ENCODE measurements around the gene LCN15.
A peak's percentile ranks its signal among the peaks of the same experiment; 100 is the strongest.
"Not testable (repeated sequence)": the region's sequence is repeated elsewhere in the genome, so short reads cannot be mapped to it uniquely, and the experiment has no call there.

The LCN15 gene

DNA sequence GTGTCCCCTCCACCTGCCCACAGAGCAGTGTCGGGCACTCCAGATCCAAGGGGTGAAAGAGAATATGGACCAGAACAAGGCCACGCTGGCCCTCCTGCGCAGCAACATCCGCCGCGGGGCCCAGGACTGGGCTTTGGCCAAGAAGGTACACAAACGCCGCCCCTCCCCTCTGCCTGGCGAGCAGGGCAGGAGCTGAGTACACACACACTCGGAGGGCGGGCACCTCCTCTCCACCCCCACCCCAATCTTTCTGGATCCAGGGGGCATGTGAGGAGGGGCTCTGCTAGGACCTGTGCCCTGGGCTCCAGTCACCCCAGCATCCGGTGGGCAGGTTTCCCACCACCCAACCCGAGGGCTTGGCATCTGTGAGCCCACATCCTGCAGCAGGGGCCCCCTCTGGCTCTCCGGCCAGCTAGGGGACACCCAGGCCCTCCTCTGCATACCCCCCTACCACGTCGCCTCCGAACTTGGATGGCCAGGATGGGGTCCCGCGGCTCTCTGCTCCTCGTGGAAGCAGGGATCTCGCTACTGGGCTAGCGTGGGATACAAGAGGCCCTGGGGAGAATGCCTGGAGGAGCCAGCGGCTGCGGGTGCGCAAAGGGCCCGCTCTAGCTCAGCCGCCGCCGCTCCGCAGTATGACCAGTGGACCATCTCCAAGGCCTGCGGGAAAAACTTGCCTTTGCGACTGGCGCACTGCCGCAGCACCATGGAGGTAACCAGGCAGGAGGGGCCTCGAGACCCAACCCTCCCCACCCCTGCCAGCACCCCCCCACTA is 34.9 kb upstream of the LCN15 start:
- Histone ChIP-seq H3K9ac (ENCODE audit: low read length) (no peak overlapping the region), H2AFZ (ENCODE audit: low read depth, low read length) (no peak overlapping the region), H3K4me3 (ENCODE audit: low read length) (peak overlapping the region; percentile 74), H3K4me1 (ENCODE audit: low read length) (peaks cover 26% of the 10 kb centered on the region), H3K27me3 (ENCODE audit: low read depth, low read length) (peaks cover 41% of the 10 kb centered on the region), H4K20me1 (ENCODE audit: insufficient read depth, low read length) (peaks cover 7% of the 10 kb centered on the region; the same call in 1 of the 2 replicates), H3K4me2 (ENCODE audit: low read length) (peak overlapping the region; percentile 94), H3K9me3 (ENCODE audit: insufficient read depth, low read length) (no peaks in the 10 kb centered on the region), H3K36me3 (replicated peaks; ENCODE audit: low read depth, low read length) (no peaks in the 10 kb centered on the region), H3K79me2 (ENCODE audit: low read length) (no peaks in the 10 kb centered on the region), H3K27ac (ENCODE audit: low read length) (no peak overlapping the region)
- TF ChIP-seq CTCF (IDR thresholded peaks at IDR 0.05; ENCODE audit: low read depth, low read length) (no peak), EZH2phosphoT487 (IDR thresholded peaks at IDR 0.05; ENCODE audit: low read depth) (no peak)

DNA sequence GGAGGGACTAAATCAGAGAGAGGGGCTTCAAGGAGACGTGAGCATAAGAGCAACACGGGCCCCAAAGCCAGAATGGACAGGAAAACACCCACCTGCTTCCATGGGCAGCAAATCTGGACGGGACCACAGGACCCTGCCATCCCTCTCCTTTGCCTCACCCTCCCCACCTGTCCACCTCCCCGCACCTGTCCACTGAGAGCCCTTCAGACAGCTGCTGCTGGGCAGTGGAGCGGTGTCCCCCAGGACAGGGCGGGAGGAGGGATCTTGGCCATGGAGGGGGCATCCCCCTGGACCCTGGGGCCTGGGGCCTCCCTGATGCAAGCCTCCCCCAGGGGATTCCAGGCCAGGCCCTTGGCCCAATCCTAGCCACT is 34.4 kb upstream of the LCN15 start:
- Histone ChIP-seq H3K27me3 (ENCODE audit: low read depth, low read length) (peaks cover 41% of the 10 kb centered on the region), H2AFZ (ENCODE audit: low read depth, low read length) (no peak overlapping the region), H3K27ac (ENCODE audit: low read length) (no peak overlapping the region), H3K9me3 (ENCODE audit: insufficient read depth, low read length) (no peaks in the 10 kb centered on the region), H3K4me1 (ENCODE audit: low read length) (peaks cover 26% of the 10 kb centered on the region), H3K9ac (ENCODE audit: low read length) (no peak overlapping the region), H4K20me1 (ENCODE audit: insufficient read depth, low read length) (peaks cover 7% of the 10 kb centered on the region; the same call in 1 of the 2 replicates), H3K4me3 (ENCODE audit: low read length) (no peak overlapping the region), H3K79me2 (ENCODE audit: low read length) (no peaks in the 10 kb centered on the region), H3K36me3 (replicated peaks; ENCODE audit: low read depth, low read length) (no peaks in the 10 kb centered on the region), H3K4me2 (ENCODE audit: low read length) (no peak overlapping the region)
- TF ChIP-seq CTCF (IDR thresholded peaks at IDR 0.05; ENCODE audit: low read depth, low read length) (no peak), EZH2phosphoT487 (IDR thresholded peaks at IDR 0.05; ENCODE audit: low read depth) (no peak)

- H2AFZ ChIP-seq (ENCODE audit: low read depth, low read length); H3K9ac ChIP-seq (ENCODE audit: low read length); H3K27ac ChIP-seq (ENCODE audit: low read length); H3K79me2 ChIP-seq (ENCODE audit: low read length); H3K4me2 ChIP-seq (ENCODE audit: low read length); H3K4me3 ChIP-seq (ENCODE audit: low read length); H3K36me3 ChIP-seq (replicated peaks; ENCODE audit: low read depth, low read length); H3K9me3 ChIP-seq (ENCODE audit: insufficient read depth, low read length); H4K20me1 ChIP-seq (ENCODE audit: insufficient read depth, low read length): not testable (repeated sequence)
- peaks cover 30% of the 10 kb centered on the region for H3K4me1 ChIP-seq (ENCODE audit: low read length)
- peaks cover 35% of the 10 kb centered on the region for H3K27me3 ChIP-seq (ENCODE audit: low read depth, low read length)
Observed at GRCh38 chr9:136796775-136797347, 32.5 kb upstream of the LCN15 start.

DNA sequence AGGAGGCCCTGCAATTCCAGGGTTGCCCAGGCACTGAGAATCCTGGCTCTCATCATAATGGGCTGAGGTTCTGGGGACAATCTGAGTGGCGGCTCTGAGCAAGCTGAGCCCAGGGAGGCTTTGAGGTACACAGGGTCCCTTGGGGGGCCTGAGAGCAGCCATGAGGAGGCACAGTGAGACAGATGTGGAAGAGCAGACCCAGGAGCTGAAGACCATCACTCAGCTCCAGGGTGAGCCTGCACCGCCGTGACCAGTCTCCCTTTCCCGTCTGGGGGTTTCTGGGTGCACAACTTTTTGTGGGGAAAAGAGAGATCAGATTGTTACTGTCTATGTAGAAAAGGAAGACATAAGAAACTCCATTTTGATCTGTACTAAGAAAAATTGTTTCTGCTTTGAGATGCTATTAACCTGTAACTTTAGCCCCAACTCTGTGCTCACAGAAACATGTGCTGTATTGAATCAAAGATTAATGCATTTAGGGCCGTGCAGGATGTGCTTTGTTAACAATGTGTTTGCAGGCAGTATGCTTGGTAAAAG is 32.0 kb upstream of the LCN15 start, which contains the start of gene CCDC183:
TSS of gene CCDC183 (plus strand) at position 101 of the 537 bp plus-strand sequence. CDS start at position 161, 60 bp downstream.
- H3K27me3 ChIP-seq (ENCODE audit: low read depth, low read length) = peaks cover 34% of the 10 kb centered on the region
- peaks cover 28% of the 10 kb centered on the region for H3K4me1 ChIP-seq (ENCODE audit: low read length)
- no peak within 1 kb of the TSS for H3K4me3 ChIP-seq (ENCODE audit: low read length)
- H3K79me2 ChIP-seq (ENCODE audit: low read length) = no peaks in the 10 kb centered on the region
- H3K4me2 ChIP-seq (ENCODE audit: low read length) = no peak within 1 kb of the TSS
- peaks cover 7% of the 10 kb centered on the region; the same call in 1 of the 2 replicates for H4K20me1 ChIP-seq (ENCODE audit: insufficient read depth, low read length)
- peaks cover 6% of the 10 kb centered on the region for H3K36me3 ChIP-seq (replicated peaks; ENCODE audit: low read depth, low read length)
- H3K27ac ChIP-seq (ENCODE audit: low read length) = no peak within 1 kb of the TSS
- H3K9ac ChIP-seq (ENCODE audit: low read length) = no peak within 1 kb of the TSS
- no peaks in the 10 kb centered on the region for H3K9me3 ChIP-seq (ENCODE audit: insufficient read depth, low read length)
- H2AFZ ChIP-seq (ENCODE audit: low read depth, low read length) = no peak within 1 kb of the TSS
- TF ChIP-seq CTCF (IDR thresholded peaks at IDR 0.05; ENCODE audit: low read depth, low read length) (no peak), EZH2phosphoT487 (IDR thresholded peaks at IDR 0.05; ENCODE audit: low read depth) (no peak)

Data from OCI-LY3 (cell line).